Measurements from ENCODE around the gene EXPH5.
A peak's percentile ranks its signal among the peaks of the same experiment; 100 is the strongest.
"Not testable (repeated sequence)": the region's sequence is repeated elsewhere in the genome, so short reads cannot be mapped to it uniquely, and the experiment has no call there.

EXPH5 gene

GRCh38 chr11:108606070-108606469 is 12.5 kb upstream of the EXPH5 start:
- Histone ChIP-seq H3K27me3 (ENCODE audit: control insufficient read depth in 1 of 2, insufficient read depth in 1 of 2, low read length in 2 of 2) (peaks cover 0 to 3% of the 10 kb centered on the region in 2 experiments), H3K14ac (ENCODE audit: low read length in 2 of 2) (peak overlapping the region in 1 of 2 experiments; percentile 61), H3K27ac (ENCODE audit: low read length, poor library complexity, severe bottlenecking) (no peak overlapping the region), H4K91ac (ENCODE audit: low read length) (no peak overlapping the region), H2BK120ac (ENCODE audit: low read depth, low read length) (no peak overlapping the region), H2BK15ac (ENCODE audit: low read depth, poor library complexity, severe bottlenecking) (no peak overlapping the region), H3K36me3 (ENCODE audit: control insufficient read depth in 1 of 2, insufficient read depth in 2 of 2, low read depth in 1 of 2, low read length in 2 of 2) (no peaks in the 10 kb centered on the region), H2AFZ (ENCODE audit: low read depth, low read length) (peak overlapping the region; percentile 18), H3K79me1 (replicated peaks; ENCODE audit: low read length, poor library complexity, severe bottlenecking) (no peaks in the 10 kb centered on the region), H2AK5ac (ENCODE audit: low read length, severe bottlenecking) (peak overlapping the region; percentile 17), H3K4ac (ENCODE audit: low read depth in 1 of 2, low read length in 2 of 2) (no peak overlapping the region), H3K4me2 (ENCODE audit: low read length, poor library complexity, severe bottlenecking) (no peak overlapping the region), H3K18ac (ENCODE audit: low read depth in 1 of 2, low read length in 2 of 2) (peak overlapping the region in 1 of 2 experiments; percentile 28), H2BK12ac (ENCODE audit: low read length in 2 of 2) (no peak overlapping the region), H3K23ac (ENCODE audit: low read length in 2 of 2) (no peak overlapping the region), H3K4me3 (ENCODE audit: insufficient read depth in 1 of 2, low read depth in 1 of 2, low read length in 2 of 2) (no peak overlapping the region), H3K9ac (ENCODE audit: low read length) (no peak overlapping the region), H2BK5ac (ENCODE audit: low read depth, low read length, poor library complexity, severe bottlenecking) (no peak overlapping the region), H3K4me1 (ENCODE audit: control insufficient read depth, insufficient read depth, low read depth, low read length) (peaks cover 6% of the 10 kb centered on the region), H4K8ac (ENCODE audit: low read length) (no peak overlapping the region), H3K9me3 (ENCODE audit: control insufficient read depth, low read length) (no peaks in the 10 kb centered on the region)
- 81% methylated on average over 5 of the region's 5 CpGs for WGBS
- no peak for DNase-seq

DNA sequence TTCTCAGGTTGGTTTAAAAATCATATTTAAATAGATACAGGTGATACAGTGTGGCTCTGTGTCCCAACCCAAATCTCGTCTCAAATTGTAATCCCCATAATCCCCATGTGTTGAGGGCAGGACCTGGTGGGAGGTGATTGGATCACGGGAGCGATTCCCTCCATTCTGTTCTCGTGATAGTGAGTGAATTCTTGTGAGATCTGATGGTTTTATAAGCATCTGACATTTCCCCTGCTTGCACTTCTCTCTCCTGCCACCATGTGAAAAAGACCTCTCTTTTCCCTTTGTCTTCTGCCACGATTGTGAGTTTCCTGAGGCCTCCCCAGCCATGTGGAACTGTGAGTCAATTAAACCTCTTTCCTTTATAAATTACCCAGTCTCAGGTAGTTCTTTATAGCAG is 9.2 kb upstream of the EXPH5 start:
- not testable (repeated sequence) for H3K36me3 ChIP-seq (ENCODE audit: control insufficient read depth in 1 of 2, insufficient read depth in 2 of 2, low read depth in 1 of 2, low read length in 2 of 2); H3K4me1 ChIP-seq (ENCODE audit: control insufficient read depth, insufficient read depth, low read depth, low read length); H3K4ac ChIP-seq (ENCODE audit: low read depth in 1 of 2, low read length in 2 of 2); H4K8ac ChIP-seq (ENCODE audit: low read length); H3K79me1 ChIP-seq (replicated peaks; ENCODE audit: low read length, poor library complexity, severe bottlenecking); DNase-seq; H2BK120ac ChIP-seq (ENCODE audit: low read depth, low read length); H3K27ac ChIP-seq (ENCODE audit: low read length, poor library complexity, severe bottlenecking); H2BK15ac ChIP-seq (ENCODE audit: low read depth, poor library complexity, severe bottlenecking); H2BK12ac ChIP-seq (ENCODE audit: low read length in 2 of 2); H2AFZ ChIP-seq (ENCODE audit: low read depth, low read length); H2BK5ac ChIP-seq (ENCODE audit: low read depth, low read length, poor library complexity, severe bottlenecking); H3K23ac ChIP-seq (ENCODE audit: low read length in 2 of 2); H4K91ac ChIP-seq (ENCODE audit: low read length); H3K18ac ChIP-seq (ENCODE audit: low read depth in 1 of 2, low read length in 2 of 2); H3K9ac ChIP-seq (ENCODE audit: low read length); H3K4me2 ChIP-seq (ENCODE audit: low read length, poor library complexity, severe bottlenecking); H3K14ac ChIP-seq (ENCODE audit: low read length in 2 of 2); H3K4me3 ChIP-seq (ENCODE audit: insufficient read depth in 1 of 2, low read depth in 1 of 2, low read length in 2 of 2); H3K9me3 ChIP-seq (ENCODE audit: control insufficient read depth, low read length); H2AK5ac ChIP-seq (ENCODE audit: low read length, severe bottlenecking)
- peaks cover 0 to 13% of the 10 kb centered on the region in 2 experiments for H3K27me3 ChIP-seq (ENCODE audit: control insufficient read depth in 1 of 2, insufficient read depth in 1 of 2, low read length in 2 of 2)
- WGBS = no CpG with 5 or more reads among the region's 5 CpGs

DNA sequence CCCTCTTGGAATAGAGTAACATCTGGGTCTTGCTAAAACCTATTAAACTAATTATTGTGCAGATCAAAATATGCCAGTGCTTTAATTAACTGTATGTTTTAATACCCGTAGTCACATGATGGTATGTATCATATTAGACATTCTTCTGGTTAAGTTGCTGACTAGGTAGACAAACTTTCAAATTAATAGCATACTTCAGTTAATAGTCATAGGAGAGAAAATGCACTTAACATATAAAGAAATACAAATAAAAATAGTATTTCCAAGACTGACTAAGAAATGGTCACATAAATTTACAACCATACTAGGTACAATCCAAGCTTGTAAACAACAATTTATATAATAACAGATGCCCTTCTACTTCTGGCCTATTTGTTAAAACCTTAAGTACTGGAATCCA is 7.6 kb upstream of the EXPH5 start:
- Histone ChIP-seq H2BK120ac (ENCODE audit: low read depth, low read length) (no peak overlapping the region), H2BK12ac (ENCODE audit: low read length in 2 of 2) (no peak overlapping the region), H4K91ac (ENCODE audit: low read length) (no peak overlapping the region), H3K14ac (ENCODE audit: low read length in 2 of 2) (no peak overlapping the region), H3K4ac (ENCODE audit: low read depth in 1 of 2, low read length in 2 of 2) (no peak overlapping the region), H2AK5ac (ENCODE audit: low read length, severe bottlenecking) (no peak overlapping the region), H3K4me2 (ENCODE audit: low read length, poor library complexity, severe bottlenecking) (no peak overlapping the region), H3K36me3 (ENCODE audit: control insufficient read depth in 1 of 2, insufficient read depth in 2 of 2, low read depth in 1 of 2, low read length in 2 of 2) (no peaks in the 10 kb centered on the region), H3K23ac (ENCODE audit: low read length in 2 of 2) (no peak overlapping the region), H4K8ac (ENCODE audit: low read length) (no peak overlapping the region), H3K4me1 (ENCODE audit: control insufficient read depth, insufficient read depth, low read depth, low read length) (peaks cover 6% of the 10 kb centered on the region), H2BK15ac (ENCODE audit: low read depth, poor library complexity, severe bottlenecking) (no peak overlapping the region), H3K9ac (ENCODE audit: low read length) (no peak overlapping the region), H3K4me3 (ENCODE audit: insufficient read depth in 1 of 2, low read depth in 1 of 2, low read length in 2 of 2) (no peak overlapping the region), H3K18ac (ENCODE audit: low read depth in 1 of 2, low read length in 2 of 2) (no peak overlapping the region), H2BK5ac (ENCODE audit: low read depth, low read length, poor library complexity, severe bottlenecking) (no peak overlapping the region), H3K27me3 (ENCODE audit: control insufficient read depth in 1 of 2, insufficient read depth in 1 of 2, low read length in 2 of 2) (peaks cover 0 to 13% of the 10 kb centered on the region in 2 experiments), H3K27ac (ENCODE audit: low read length, poor library complexity, severe bottlenecking) (no peak overlapping the region), H3K9me3 (ENCODE audit: control insufficient read depth, low read length) (no peaks in the 10 kb centered on the region), H2AFZ (ENCODE audit: low read depth, low read length) (no peak overlapping the region), H3K79me1 (replicated peaks; ENCODE audit: low read length, poor library complexity, severe bottlenecking) (no peaks in the 10 kb centered on the region)
- no CpG with 5 or more reads among the region's 1 CpG for WGBS
- DNase-seq = no peak

- Histone ChIP-seq H3K4me3 (ENCODE audit: insufficient read depth in 1 of 2, low read depth in 1 of 2, low read length in 2 of 2) (no peak overlapping the region), H3K4me2 (ENCODE audit: low read length, poor library complexity, severe bottlenecking) (no peak overlapping the region), H2AFZ (ENCODE audit: low read depth, low read length) (no peak overlapping the region), H2BK120ac (ENCODE audit: low read depth, low read length) (no peak overlapping the region), H4K8ac (ENCODE audit: low read length) (no peak overlapping the region), H2BK15ac (ENCODE audit: low read depth, poor library complexity, severe bottlenecking) (no peak overlapping the region), H3K4me1 (ENCODE audit: control insufficient read depth, insufficient read depth, low read depth, low read length) (peaks cover 3% of the 10 kb centered on the region), H3K9me3 (ENCODE audit: control insufficient read depth, low read length) (no peaks in the 10 kb centered on the region), H3K36me3 (ENCODE audit: control insufficient read depth in 1 of 2, insufficient read depth in 2 of 2, low read depth in 1 of 2, low read length in 2 of 2) (no peaks in the 10 kb centered on the region), H3K79me1 (replicated peaks; ENCODE audit: low read length, poor library complexity, severe bottlenecking) (no peaks in the 10 kb centered on the region), H3K23ac (ENCODE audit: low read length in 2 of 2) (no peak overlapping the region), H2AK5ac (ENCODE audit: low read length, severe bottlenecking) (no peak overlapping the region), H3K27ac (ENCODE audit: low read length, poor library complexity, severe bottlenecking) (no peak overlapping the region), H2BK12ac (ENCODE audit: low read length in 2 of 2) (no peak overlapping the region), H2BK5ac (ENCODE audit: low read depth, low read length, poor library complexity, severe bottlenecking) (no peak overlapping the region), H3K18ac (ENCODE audit: low read depth in 1 of 2, low read length in 2 of 2) (no peak overlapping the region), H3K14ac (ENCODE audit: low read length in 2 of 2) (no peak overlapping the region), H3K4ac (ENCODE audit: low read depth in 1 of 2, low read length in 2 of 2) (no peak overlapping the region), H3K9ac (ENCODE audit: low read length) (no peak overlapping the region), H3K27me3 (ENCODE audit: control insufficient read depth in 1 of 2, insufficient read depth in 1 of 2, low read length in 2 of 2) (peaks cover 0 to 17% of the 10 kb centered on the region in 2 experiments), H4K91ac (ENCODE audit: low read length) (no peak overlapping the region)
- WGBS = 100% methylated on average over 1 of the region's 2 CpGs
- DNase-seq = no peak
Observed at GRCh38 chr11:108599978-108600377, 6.4 kb upstream of the EXPH5 start.

All from mesenchymal stem cell (in vitro differentiated cells and primary cell).